Hepatocyte (in vitro differentiated cells): Measurements from ENCODE around the gene RAB11FIP5. TPM values are rescaled to one million over a fixed set of nuclear protein-coding genes. Genes with fewer than 3 reads are reported as not detected.

Experiments used
- DNase-seq: peaks from one replicate; pipeline ENCODE4 v3.0.0-alpha.2; 2016; ENCODE audit warnings: low spot score
- H2AFZ ChIP-seq: fragments of 200-600 bp; sonication (generic); 2 replicates; pipeline ENCODE4 v1.6.0; 2016; ENCODE audit warnings: antibody characterized with exemption, mild to moderate bottlenecking
- H3K27ac ChIP-seq: fragments of 200-600 bp; sonication (generic); 2 replicates; pipeline ENCODE4 v1.5.1; 2016; ENCODE audit warnings: mild to moderate bottlenecking
- H3K27me3 ChIP-seq: fragments of 200-600 bp; sonication (generic); 2 replicates; pipeline ENCODE4 v1.6.1; 2016
- H3K36me3 ChIP-seq: fragments of 200-600 bp; sonication (generic); replicated peaks from 2 replicates; pipeline ENCODE4 v1.5.1; 2016; ENCODE audit warnings: low read depth; ENCODE audit not compliant: insufficient read depth
- H3K4me1 ChIP-seq: fragments of 200-600 bp; sonication (generic); 2 replicates; pipeline ENCODE4 v1.5.1; 2016; ENCODE audit warnings: mild to moderate bottlenecking, moderate library complexity; ENCODE audit not compliant: insufficient read depth
- H3K4me2 ChIP-seq: fragments of 200-600 bp; sonication (generic); 2 replicates; pipeline ENCODE4 v1.6.0; 2016
- H3K4me3 ChIP-seq: fragments of 200-600 bp; sonication (generic); 2 replicates; pipeline ENCODE4 v1.5.1; 2016; ENCODE audit warnings: mild to moderate bottlenecking
- H3K79me2 ChIP-seq: fragments of 200-600 bp; sonication (generic); 2 replicates; pipeline ENCODE4 v1.6.0; 2017; ENCODE audit warnings: mild to moderate bottlenecking
- H3K9me2 ChIP-seq: fragments of 200-600 bp; sonication (generic); replicated peaks from 2 replicates; pipeline ENCODE4 v1.6.0; 2017; ENCODE audit warnings: mild to moderate bottlenecking; ENCODE audit not compliant: insufficient read depth
- H3K9me3 ChIP-seq: fragments of 200-600 bp; sonication (generic); 2 replicates; pipeline ENCODE4 v1.5.1; 2016; ENCODE audit warnings: low read depth, mild to moderate bottlenecking
- H4K20me1 ChIP-seq: fragments of 200-600 bp; sonication (generic); 2 replicates; pipeline ENCODE4 v1.6.0; 2016; ENCODE audit warnings: mild to moderate bottlenecking; ENCODE audit not compliant: insufficient read depth, poor library complexity, severe bottlenecking
- CTCF ChIP-seq: fragments of 200-600 bp; sonication (generic); IDR thresholded peaks from 2 replicates; pipeline ENCODE4 v1.5.1; 2016; ENCODE audit warnings: antibody characterized with exemption, mild to moderate bottlenecking; ENCODE audit not compliant: poor library complexity
- EZH2 ChIP-seq: fragments of 200-600 bp; sonication (generic); IDR thresholded peaks from 2 replicates; pipeline ENCODE4 v1.6.1; 2016; ENCODE audit warnings: antibody characterized with exemption, mild to moderate bottlenecking, borderline replicate concordance
- EZH2phosphoT487 ChIP-seq: fragments of 200-600 bp; sonication (generic); IDR thresholded peaks from one replicate; pipeline ENCODE4 v1.6.1; 2018; ENCODE audit warnings: antibody characterized with exemption, mild to moderate bottlenecking, low read depth, moderate library complexity; ENCODE audit not compliant: unreplicated experiment, severe bottlenecking
- WGBS: methylation state at CpG from one replicate; pipeline ENCODE4 v1.1.6; 2016; ENCODE audit warnings: low lambda C conversion rate; ENCODE audit errors: missing lambda C conversion rate; 5-methylcytosine and 5-hydroxymethylcytosine counted together
- polyA plus RNA-seq: library from polyadenylated mRNA; unstranded; fragments of >200 nt; fragmentation: Nextera tagmentation; extraction: Ambion mirVana; gene quantifications from 2 replicates; pipeline ENCODE4 v1.2.1, GENCODE V29; 2016
- total RNA-seq: library from RNA; depleted of rRNA; stranded (reverse); fragments of >200 nt; gene quantifications from 2 replicates; pipeline ENCODE4 v1.2.3, GENCODE V29; 2014

Gene RAB11FIP5
- total and polyA plus RNA-seq, 2 experiments from 2014 or later: 33.5 to 33.7 TPM

- no peak for DNase-seq
- Histone ChIP-seq H4K20me1 (peaks cover 74% of the 10 kb centered on the region), H3K4me2 (no peak overlapping the region), H3K79me2 (peaks cover 99% of the 10 kb centered on the region), H3K4me1 (peaks cover 9% of the 10 kb centered on the region), H3K4me3 (no peak overlapping the region), H3K27me3 (no peaks in the 10 kb centered on the region), H3K27ac (no peak overlapping the region), H3K36me3 (no peaks in the 10 kb centered on the region), H2AFZ (no peak overlapping the region), H3K9me2 (no peaks in the 10 kb centered on the region), H3K9me3 (no peaks in the 10 kb centered on the region)
- 96% methylated on average over 3 of the region's 3 CpGs for WGBS
- TF ChIP-seq CTCF (no peak), EZH2 (no peak), EZH2phosphoT487 (no peak)
Measured at GRCh38 chr2:73104933-73105332, 7.8 kb downstream of the RAB11FIP5 start.

GRCh38 chr2:73103018-73103542 is 9.7 kb downstream of the RAB11FIP5 start:
- no peak for DNase-seq
- H3K4me1 ChIP-seq: no peaks in the 10 kb centered on the region
- no peak for TF ChIP-seq CTCF
- no peak for TF ChIP-seq EZH2phosphoT487
- TF ChIP-seq EZH2: no peak
- no peak overlapping the region for H3K4me3 ChIP-seq
- peaks cover 67% of the 10 kb centered on the region for H4K20me1 ChIP-seq
- 73% methylated on average over 2 of the region's 2 CpGs for WGBS
- no peaks in the 10 kb centered on the region for H3K36me3 ChIP-seq
- no peaks in the 10 kb centered on the region for H3K9me2 ChIP-seq
- H3K4me2 ChIP-seq: no peak overlapping the region
- H3K27ac ChIP-seq: no peak overlapping the region
- H3K27me3 ChIP-seq: no peaks in the 10 kb centered on the region
- no peak overlapping the region for H2AFZ ChIP-seq
- peaks cover 99% of the 10 kb centered on the region for H3K79me2 ChIP-seq
- no peaks in the 10 kb centered on the region for H3K9me3 ChIP-seq

GRCh38 chr2:73101626-73102256 is 11.0 kb downstream of the RAB11FIP5 start:
- Histone ChIP-seq H4K20me1 (peaks cover 64% of the 10 kb centered on the region), H3K79me2 (peaks cover 98% of the 10 kb centered on the region), H3K9me2 (no peaks in the 10 kb centered on the region), H3K27ac (no peak overlapping the region), H3K36me3 (no peaks in the 10 kb centered on the region), H3K4me1 (no peaks in the 10 kb centered on the region), H3K4me2 (no peak overlapping the region), H2AFZ (no peak overlapping the region), H3K4me3 (no peak overlapping the region), H3K27me3 (no peaks in the 10 kb centered on the region), H3K9me3 (no peaks in the 10 kb centered on the region)
- TF ChIP-seq EZH2 (no peak), EZH2phosphoT487 (no peak), CTCF (no peak)
- WGBS: 80% methylated on average over 12 of the region's 12 CpGs
- DNase-seq: no peak

GRCh38 chr2:73100956-73101355 is 11.8 kb downstream of the RAB11FIP5 start:
- no peak for TF ChIP-seq CTCF
- no peak for TF ChIP-seq EZH2
- TF ChIP-seq EZH2phosphoT487: no peak
- no peak for DNase-seq
- Histone ChIP-seq H3K9me3 (no peaks in the 10 kb centered on the region), H3K9me2 (no peaks in the 10 kb centered on the region), H3K4me3 (no peak overlapping the region), H4K20me1 (peaks cover 64% of the 10 kb centered on the region), H2AFZ (no peak overlapping the region), H3K36me3 (no peaks in the 10 kb centered on the region), H3K27ac (no peak overlapping the region), H3K27me3 (no peaks in the 10 kb centered on the region), H3K79me2 (peaks cover 97% of the 10 kb centered on the region), H3K4me1 (no peaks in the 10 kb centered on the region), H3K4me2 (no peak overlapping the region)
- WGBS: 90% methylated on average over 4 of the region's 4 CpGs
